Ishikawa (cell line): ENCODE results near the gene CXADR.

Experiments used
- CEBPB ChIP-seq: IDR thresholded peaks from 2 replicates; pipeline ENCODE4 v1.6.1; 2012
- CREB1 ChIP-seq: IDR thresholded peaks from 2 replicates; pipeline ENCODE4 v1.6.1; 2012; ENCODE audit warnings: low read depth
- EGR1 ChIP-seq: IDR thresholded peaks from 2 replicates; pipeline ENCODE4 v1.6.1; 2012
- EP300 ChIP-seq: IDR thresholded peaks from 2 replicates; pipeline ENCODE4 v1.6.1; 2012; ENCODE audit warnings: borderline replicate concordance
- FOXM1 ChIP-seq: IDR thresholded peaks from 2 replicates; pipeline ENCODE4 v1.6.1; 2012; ENCODE audit warnings: low read depth, borderline replicate concordance
- MAX ChIP-seq: IDR thresholded peaks from 2 replicates; pipeline ENCODE4 v1.6.1; 2012
- NFIC ChIP-seq: IDR thresholded peaks from 2 replicates; pipeline ENCODE4 v1.6.1; 2012
- RAD21 ChIP-seq: IDR thresholded peaks from 2 replicates; pipeline ENCODE4 v1.6.1; 2012; ENCODE audit warnings: low read depth
- REST ChIP-seq: IDR thresholded peaks from 2 replicates; pipeline ENCODE4 v1.6.1; 2012; ENCODE audit warnings: low read depth, mild to moderate bottlenecking
- TAF1 ChIP-seq: IDR thresholded peaks from 2 replicates; pipeline ENCODE4 v1.6.1; 2012; ENCODE audit warnings: low read depth, mild to moderate bottlenecking
- USF1 ChIP-seq: IDR thresholded peaks from 2 replicates; pipeline ENCODE4 v1.6.1; 2012
- YY1 ChIP-seq: IDR thresholded peaks from 2 replicates; pipeline ENCODE4 v1.6.1; 2012; ENCODE audit warnings: low read depth

GRCh38 chr21:17554679-17555465 lies 42.0 kb downstream of the CXADR start:
- TF ChIP-seq CREB1, result no peak
- TF ChIP-seq FOXM1, result no peak
- TF ChIP-seq USF1, result no peak
- TF ChIP-seq MAX, result no peak
- TF ChIP-seq REST, result no peak
- no peak for TF ChIP-seq EP300
- TF ChIP-seq YY1, result no peak
- TF ChIP-seq TAF1, result no peak
- peak; percentile 52 for TF ChIP-seq RAD21
- TF ChIP-seq CEBPB, result no peak
- TF ChIP-seq EGR1, result no peak
- no peak for TF ChIP-seq NFIC
